Cortex of kidney (tissue), 1 donor: Measurements from ENCODE around the gene CREG2.

ENCODE experiments used
- DNase-seq: peaks from one replicate; lab custom pipeline; 2025; lab: John Stamatoyannopoulos, UW

CREG2 gene

GRCh38 chr2:101307503-101307902 is 79.8 kb downstream of the CREG2 start:
- DNase-seq: no peak

GRCh38 chr2:101306410-101306809 is 80.9 kb downstream of the CREG2 start:
- no peak for DNase-seq

- DNase-seq: no peak
Observed at GRCh38 chr2:101305492-101306078, 81.7 kb downstream of the CREG2 start.

GRCh38 chr2:101305035-101305434 is 82.3 kb downstream of the CREG2 start:
- DNase-seq: no peak

GRCh38 chr2:101303688-101304087 is 83.6 kb downstream of the CREG2 start:
- no peak for DNase-seq

- no peak for DNase-seq
Observed at GRCh38 chr2:101302016-101302415, 85.3 kb downstream of the CREG2 start.

- DNase-seq: no peak
Observed at GRCh38 chr2:101300836-101301235, 86.5 kb downstream of the CREG2 start.

- DNase-seq: no peak
Observed at GRCh38 chr2:101300164-101300563, 87.1 kb downstream of the CREG2 start.

- DNase-seq: no peak
Observed at GRCh38 chr2:101299604-101300003, 87.7 kb downstream of the CREG2 start.

GRCh38 chr2:101297383-101297782 is 89.9 kb downstream of the CREG2 start:
- no peak for DNase-seq

- DNase-seq: no peak
Observed at GRCh38 chr2:101296371-101296770, 90.9 kb downstream of the CREG2 start.

GRCh38 chr2:101295895-101296294 is 91.4 kb downstream of the CREG2 start:
- no peak for DNase-seq
